ENCODE results near the gene POU2AF1.

POU2AF1 gene

DNA sequence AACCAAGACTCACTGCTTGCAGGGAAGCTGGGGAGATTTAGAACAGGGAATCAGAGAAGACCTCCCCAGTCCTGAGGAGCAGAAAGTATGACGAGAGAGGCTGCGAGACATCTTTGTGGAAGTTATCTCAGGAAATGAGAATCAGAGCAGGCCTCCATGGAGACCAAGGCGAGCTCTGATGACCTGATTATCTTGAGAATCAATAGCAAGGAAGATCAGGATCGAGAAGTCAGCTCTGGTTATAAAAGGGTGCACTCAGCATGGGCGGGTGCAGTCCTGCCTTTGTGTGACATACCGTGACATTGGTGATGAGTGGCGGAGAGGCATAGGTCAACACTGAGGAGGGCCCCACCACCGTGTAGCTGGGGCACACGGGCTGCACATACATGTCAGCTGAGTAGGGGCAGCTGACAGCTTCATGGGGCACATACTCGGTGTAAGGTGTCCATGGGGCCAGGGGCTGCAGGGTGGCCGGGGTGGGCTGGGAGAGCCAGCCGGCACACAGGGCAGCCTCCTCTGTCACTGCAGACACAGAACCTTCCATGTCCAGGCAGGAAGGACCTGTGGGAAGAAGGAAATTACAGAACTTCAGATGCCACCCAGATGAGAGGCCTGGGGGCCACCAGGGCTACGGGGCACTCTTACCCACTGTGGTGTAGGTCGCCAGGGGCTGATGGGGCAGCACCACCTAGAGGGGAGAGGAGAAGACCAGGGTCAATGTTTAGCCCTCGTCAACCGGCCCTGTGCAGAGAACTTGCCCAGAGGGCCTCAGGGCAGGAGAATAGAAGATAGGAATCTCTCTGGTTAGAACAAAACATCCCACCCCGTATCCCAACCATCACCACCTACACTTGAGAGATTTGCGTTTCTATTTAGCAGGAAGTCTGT is 21.7 kb downstream of the POU2AF1 start:
- Histone ChIP-seq H3K9me3 (ENCODE audit: control extremely low read depth in 1 of 5, control insufficient read depth in 4 of 5, insufficient read depth in 2 of 5, low read depth in 1 of 5, low read length in 4 of 5) (no peaks in the 10 kb centered on the region), H3K36me3 (ENCODE audit: control insufficient read depth in 4 of 4, insufficient read depth in 4 of 4, low read length in 3 of 4) (no peaks in the 10 kb centered on the region), H3K27me3 (replicated peaks in 2 of 5; ENCODE audit: control insufficient read depth in 4 of 5, insufficient read depth in 5 of 5, low read length in 4 of 5) (no peaks in the 10 kb centered on the region), H3K4me3 (ENCODE audit: control insufficient read depth in 1 of 7, extremely low read depth in 1 of 7, insufficient read depth in 4 of 7, low read depth in 2 of 7, low read length in 6 of 7) (no peak overlapping the region), H3K27ac (ENCODE audit: insufficient read depth in 1 of 2, low read depth in 1 of 2, low read length in 2 of 2, poor library complexity in 1 of 2, severe bottlenecking in 2 of 2) (no peak overlapping the region), H3K4me1 (ENCODE audit: control extremely low read depth in 1 of 4, control insufficient read depth in 4 of 4, insufficient read depth in 4 of 4, low read length in 3 of 4) (no peaks in the 10 kb centered on the region)
- POLR2A ChIA-PET = no interaction called here
- WGBS (ENCODE audit: insufficient coverage) = 97% methylated on average over 15 of the region's 18 CpGs
- CTCF ChIA-PET = interaction anchor here (0.8 to 1.1 kb wide), 2 partner anchors 66 to 95 kb away, joined by 3 read pairs; no protein-coding TSS in a partner anchor
- DNase-seq = no peak

DNA sequence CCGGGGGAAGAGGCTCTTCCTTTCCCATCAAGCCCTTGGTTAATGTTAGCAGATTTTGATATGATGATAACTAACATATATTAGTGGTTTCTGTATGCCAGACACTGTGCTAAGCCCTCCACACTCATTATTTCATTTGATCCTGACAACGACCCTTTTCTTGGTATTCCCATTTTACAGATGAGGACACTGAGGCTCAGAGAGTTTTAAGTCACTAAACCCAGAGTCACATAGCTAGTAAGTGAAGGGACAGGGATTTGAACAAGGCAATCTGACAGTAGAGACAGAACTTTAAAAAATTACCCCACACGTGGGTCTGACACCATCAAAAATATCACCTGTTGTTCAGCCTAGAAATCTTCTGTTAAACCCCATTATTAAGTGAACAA is 22.4 kb downstream of the POU2AF1 start:
- H3K36me3 ChIP-seq (ENCODE audit: control insufficient read depth in 4 of 4, insufficient read depth in 4 of 4, low read length in 3 of 4) = no peaks in the 10 kb centered on the region
- no peak for DNase-seq
- 100% methylated on average over 1 of the region's 3 CpGs for whole genome bisulfite sequencing (ENCODE audit: insufficient coverage)
- POLR2A ChIA-PET = no interaction called here
- H3K4me3 ChIP-seq (ENCODE audit: control insufficient read depth in 1 of 7, extremely low read depth in 1 of 7, insufficient read depth in 4 of 7, low read depth in 2 of 7, low read length in 6 of 7) = no peak overlapping the region
- no peaks in the 10 kb centered on the region for H3K27me3 ChIP-seq (replicated peaks in 2 of 5; ENCODE audit: control insufficient read depth in 4 of 5, insufficient read depth in 5 of 5, low read length in 4 of 5)
- CTCF ChIA-PET = interaction anchor here (0.8 to 1.1 kb wide), 2 partner anchors 67 to 96 kb away, joined by 3 read pairs; no protein-coding TSS in a partner anchor
- no peak overlapping the region for H3K27ac ChIP-seq (ENCODE audit: insufficient read depth in 1 of 2, low read depth in 1 of 2, low read length in 2 of 2, poor library complexity in 1 of 2, severe bottlenecking in 2 of 2)
- H3K4me1 ChIP-seq (ENCODE audit: control extremely low read depth in 1 of 4, control insufficient read depth in 4 of 4, insufficient read depth in 4 of 4, low read length in 3 of 4) = no peaks in the 10 kb centered on the region
- no peaks in the 10 kb centered on the region for H3K9me3 ChIP-seq (ENCODE audit: control extremely low read depth in 1 of 5, control insufficient read depth in 4 of 5, insufficient read depth in 2 of 5, low read depth in 1 of 5, low read length in 4 of 5)

DNA sequence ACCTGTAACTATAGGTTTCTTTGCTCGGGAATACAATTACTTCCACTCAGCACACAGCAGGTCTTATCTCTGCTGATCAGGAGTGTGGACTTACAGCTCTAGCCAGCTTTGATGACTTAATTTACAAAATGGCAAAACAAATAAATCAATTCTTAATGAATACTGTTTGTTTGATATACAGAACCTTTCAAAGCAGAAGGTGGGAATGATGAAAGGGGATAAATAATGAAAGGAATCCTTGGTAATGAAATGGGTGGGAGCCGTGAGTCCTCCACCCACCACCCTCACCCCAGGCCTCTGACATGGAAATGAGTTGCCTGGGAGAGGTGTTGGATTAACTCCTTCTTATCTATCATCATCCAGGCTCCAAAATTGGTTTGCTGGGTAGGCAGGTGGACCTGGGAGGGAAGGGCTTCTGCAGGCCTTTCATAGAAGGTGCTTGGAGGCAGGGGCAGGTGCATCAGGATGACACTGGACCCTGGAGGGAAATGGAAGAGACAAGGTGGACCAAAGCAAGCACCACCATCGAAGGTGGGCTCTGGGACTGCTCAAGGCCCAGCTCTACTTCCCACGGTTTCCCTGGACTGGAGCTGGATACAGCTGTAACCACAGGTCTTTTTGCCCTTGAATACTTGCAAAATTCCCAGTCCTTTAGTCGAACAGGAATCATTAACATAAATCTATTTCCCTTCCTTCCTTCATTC is 23.0 kb downstream of the POU2AF1 start:
- ChIA-PET POLR2A (no interaction called here), CTCF (interaction anchor here (0.5 to 1.1 kb wide), 2 partner anchors 33 to 67 kb away, joined by 3 read pairs; no protein-coding TSS in a partner anchor)
- 90% methylated on average over 3 of the region's 5 CpGs for WGBS (ENCODE audit: insufficient coverage)
- no peaks in the 10 kb centered on the region for H3K36me3 ChIP-seq (ENCODE audit: control insufficient read depth in 4 of 4, insufficient read depth in 4 of 4, low read length in 3 of 4)
- no peaks in the 10 kb centered on the region for H3K27me3 ChIP-seq (replicated peaks in 2 of 5; ENCODE audit: control insufficient read depth in 4 of 5, insufficient read depth in 5 of 5, low read length in 4 of 5)
- no peaks in the 10 kb centered on the region for H3K4me1 ChIP-seq (ENCODE audit: control extremely low read depth in 1 of 4, control insufficient read depth in 4 of 4, insufficient read depth in 4 of 4, low read length in 3 of 4)
- DNase-seq = no peak
- H3K9me3 ChIP-seq (ENCODE audit: control extremely low read depth in 1 of 5, control insufficient read depth in 4 of 5, insufficient read depth in 2 of 5, low read depth in 1 of 5, low read length in 4 of 5) = no peaks in the 10 kb centered on the region
- H3K27ac ChIP-seq (ENCODE audit: insufficient read depth in 1 of 2, low read depth in 1 of 2, low read length in 2 of 2, poor library complexity in 1 of 2, severe bottlenecking in 2 of 2) = no peak overlapping the region
- no peak overlapping the region for H3K4me3 ChIP-seq (ENCODE audit: control insufficient read depth in 1 of 7, extremely low read depth in 1 of 7, insufficient read depth in 4 of 7, low read depth in 2 of 7, low read length in 6 of 7)

DNA sequence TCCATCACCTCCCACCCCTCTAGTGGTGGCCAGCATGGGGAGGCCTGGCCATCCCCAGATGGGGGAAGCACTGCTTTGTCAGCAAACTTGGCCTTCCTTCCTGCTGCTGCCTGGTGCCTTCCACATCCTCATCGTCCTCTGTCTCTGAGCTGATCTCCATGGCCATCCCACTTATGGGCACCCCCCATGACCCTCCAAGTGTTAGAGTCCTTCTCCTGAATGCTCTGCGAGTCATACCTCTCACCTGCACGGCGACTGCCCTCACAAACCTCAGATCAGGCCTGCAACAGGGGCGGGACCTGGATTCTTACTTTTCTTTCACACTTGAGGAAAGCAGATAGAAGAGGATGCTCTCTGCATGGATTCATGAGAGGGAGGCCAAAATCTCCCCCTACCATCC is 24.0 kb downstream of the POU2AF1 start:
- POLR2A ChIA-PET = no interaction called here
- H3K4me3 ChIP-seq (ENCODE audit: control insufficient read depth in 1 of 7, extremely low read depth in 1 of 7, insufficient read depth in 4 of 7, low read depth in 2 of 7, low read length in 6 of 7) = no peak overlapping the region
- DNase-seq = no peak
- no peak overlapping the region for H3K27ac ChIP-seq (ENCODE audit: insufficient read depth in 1 of 2, low read depth in 1 of 2, low read length in 2 of 2, poor library complexity in 1 of 2, severe bottlenecking in 2 of 2)
- WGBS (ENCODE audit: insufficient coverage) = 89% methylated on average over 4 of the region's 5 CpGs
- no peaks in the 10 kb centered on the region for H3K9me3 ChIP-seq (ENCODE audit: control extremely low read depth in 1 of 5, control insufficient read depth in 4 of 5, insufficient read depth in 2 of 5, low read depth in 1 of 5, low read length in 4 of 5)
- H3K36me3 ChIP-seq (ENCODE audit: control insufficient read depth in 4 of 4, insufficient read depth in 4 of 4, low read length in 3 of 4) = no peaks in the 10 kb centered on the region
- no peaks in the 10 kb centered on the region for H3K4me1 ChIP-seq (ENCODE audit: control extremely low read depth in 1 of 4, control insufficient read depth in 4 of 4, insufficient read depth in 4 of 4, low read length in 3 of 4)
- CTCF ChIA-PET = interaction anchor here (1.0 kb wide), 1 partner anchor 9 kb away, joined by 3 read pairs; no protein-coding TSS in a partner anchor
- H3K27me3 ChIP-seq (replicated peaks in 2 of 5; ENCODE audit: control insufficient read depth in 4 of 5, insufficient read depth in 5 of 5, low read length in 4 of 5) = peaks cover 0 to 3% (median 0%) of the 10 kb centered on the region in 5 experiments

DNA sequence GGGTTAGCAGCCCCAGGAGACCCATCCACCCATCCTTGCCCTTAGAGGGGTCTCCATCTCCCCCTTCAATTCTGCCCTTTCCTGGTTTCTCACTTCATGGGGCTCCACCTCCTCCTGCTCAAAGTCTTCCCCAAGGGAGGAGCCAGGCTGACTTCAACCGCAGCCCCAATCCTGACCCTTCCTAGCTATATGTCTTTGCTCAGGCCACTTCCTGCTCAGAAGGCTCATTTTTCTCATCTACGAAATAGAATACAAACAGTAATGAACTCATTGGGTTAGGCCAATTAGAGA is 24.5 kb downstream of the POU2AF1 start:
- CTCF ChIA-PET = interaction anchor here (1.0 kb wide), 1 partner anchor 9 kb away, joined by 3 read pairs; no protein-coding TSS in a partner anchor
- 100% methylated on average over 2 of the region's 2 CpGs for WGBS (ENCODE audit: insufficient coverage)
- H3K9me3 ChIP-seq (ENCODE audit: control extremely low read depth in 1 of 5, control insufficient read depth in 4 of 5, insufficient read depth in 2 of 5, low read depth in 1 of 5, low read length in 4 of 5) = no peaks in the 10 kb centered on the region
- POLR2A ChIA-PET = no interaction called here
- no peaks in the 10 kb centered on the region for H3K4me1 ChIP-seq (ENCODE audit: control extremely low read depth in 1 of 4, control insufficient read depth in 4 of 4, insufficient read depth in 4 of 4, low read length in 3 of 4)
- peaks cover 0 to 3% (median 0%) of the 10 kb centered on the region in 5 experiments for H3K27me3 ChIP-seq (replicated peaks in 2 of 5; ENCODE audit: control insufficient read depth in 4 of 5, insufficient read depth in 5 of 5, low read length in 4 of 5)
- DNase-seq = no peak
- no peak overlapping the region for H3K4me3 ChIP-seq (ENCODE audit: control insufficient read depth in 1 of 7, extremely low read depth in 1 of 7, insufficient read depth in 4 of 7, low read depth in 2 of 7, low read length in 6 of 7)
- H3K36me3 ChIP-seq (ENCODE audit: control insufficient read depth in 4 of 4, insufficient read depth in 4 of 4, low read length in 3 of 4) = no peaks in the 10 kb centered on the region
- no peak overlapping the region for H3K27ac ChIP-seq (ENCODE audit: insufficient read depth in 1 of 2, low read depth in 1 of 2, low read length in 2 of 2, poor library complexity in 1 of 2, severe bottlenecking in 2 of 2)

DNA sequence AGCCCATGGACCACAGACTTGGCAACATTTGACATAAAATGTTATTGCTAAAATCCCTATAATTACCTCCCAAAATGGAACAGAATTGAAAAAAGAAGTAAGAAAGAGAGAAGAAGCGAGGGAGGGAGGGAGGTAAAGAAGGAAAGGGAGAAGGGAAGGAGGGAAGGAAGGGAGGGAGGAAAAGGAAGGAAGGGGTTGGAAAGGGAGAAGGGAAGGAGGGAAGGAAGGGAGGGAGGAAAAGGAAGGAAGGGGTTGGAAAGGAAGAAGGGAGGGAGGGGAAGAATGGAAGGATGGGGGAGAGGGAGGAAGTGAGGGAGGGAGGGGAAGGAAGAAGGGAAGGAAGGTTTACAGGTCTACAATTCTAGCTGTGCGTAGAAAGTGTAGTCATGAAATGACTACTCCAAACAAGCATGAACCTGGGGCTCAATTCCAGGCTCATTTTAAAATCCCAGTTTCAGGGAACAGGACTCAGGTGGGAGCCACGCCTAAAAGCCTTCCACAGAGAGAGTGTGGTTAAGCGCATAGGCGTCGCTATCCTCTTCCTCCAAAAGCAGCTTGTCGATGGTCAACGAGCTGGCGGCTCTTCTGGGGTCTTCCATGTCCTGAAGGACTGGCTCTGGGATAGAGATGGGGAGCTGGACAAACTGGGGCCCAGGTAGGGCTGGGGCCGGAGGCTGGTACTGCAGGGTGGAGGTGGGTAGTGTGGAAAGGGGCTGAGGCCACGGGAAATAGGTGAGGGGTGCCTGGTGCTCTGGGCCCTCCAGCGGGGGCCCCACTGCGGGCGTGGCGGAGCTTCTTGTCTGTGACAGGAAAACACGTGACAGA is 25.1 kb downstream of the POU2AF1 start:
- no peaks in the 10 kb centered on the region for H3K36me3 ChIP-seq (ENCODE audit: control insufficient read depth in 4 of 4, insufficient read depth in 4 of 4, low read length in 3 of 4)
- H3K4me1 ChIP-seq (ENCODE audit: control extremely low read depth in 1 of 4, control insufficient read depth in 4 of 4, insufficient read depth in 4 of 4, low read length in 3 of 4) = no peaks in the 10 kb centered on the region
- ChIA-PET CTCF (interaction anchor here (1.0 kb wide), 1 partner anchor 8 kb away, joined by 3 read pairs; no protein-coding TSS in a partner anchor), POLR2A (no interaction called here)
- DNase-seq = no peak
- no peak overlapping the region for H3K4me3 ChIP-seq (ENCODE audit: control insufficient read depth in 1 of 7, extremely low read depth in 1 of 7, insufficient read depth in 4 of 7, low read depth in 2 of 7, low read length in 6 of 7)
- H3K9me3 ChIP-seq (ENCODE audit: control extremely low read depth in 1 of 5, control insufficient read depth in 4 of 5, insufficient read depth in 2 of 5, low read depth in 1 of 5, low read length in 4 of 5) = no peaks in the 10 kb centered on the region
- H3K27me3 ChIP-seq (replicated peaks in 2 of 5; ENCODE audit: control insufficient read depth in 4 of 5, insufficient read depth in 5 of 5, low read length in 4 of 5) = peaks cover 0 to 3% (median 0%) of the 10 kb centered on the region in 5 experiments
- WGBS (ENCODE audit: insufficient coverage) = 97% methylated on average over 16 of the region's 16 CpGs
- no peak overlapping the region for H3K27ac ChIP-seq (ENCODE audit: insufficient read depth in 1 of 2, low read depth in 1 of 2, low read length in 2 of 2, poor library complexity in 1 of 2, severe bottlenecking in 2 of 2)
